NCI-H748 treated with DMSO at 0.1 percent for 48 hours (cell line): ENCODE measurements around the gene C3AR1.
"Not testable (repeated sequence)": the region's sequence is repeated elsewhere in the genome, so short reads cannot be mapped to it uniquely, and the experiment has no call there.

ENCODE experiments used
- DNase-seq: peaks from one replicate; lab custom pipeline; 2025; lab: John Stamatoyannopoulos, UW

C3AR1 gene

GRCh38 chr12:8065991-8066594 is at the start of gene C3AR1:
Gene C3AR1 (minus strand): TSS chr12:8066359. CDS start chr12:8060185, 6,174 bp downstream.
- no peak for DNase-seq

GRCh38 chr12:8113117-8113516 is 47.0 kb upstream of the C3AR1 start:
- DNase-seq, result not testable (repeated sequence)

- DNase-seq, result peak; percentile 2
Measured at GRCh38 chr12:8108808-8109398, 42.7 kb upstream of the C3AR1 start.

GRCh38 chr12:8099235-8099634 is 33.1 kb upstream of the C3AR1 start:
- DNase-seq, result no peak

GRCh38 chr12:8096281-8096915 is 30.2 kb upstream of the C3AR1 start:
- DNase-seq, result no peak

- DNase-seq, result no peak
Measured at GRCh38 chr12:8093291-8093690, 27.1 kb upstream of the C3AR1 start.

- DNase-seq, result no peak
Measured at GRCh38 chr12:8089716-8090115, 23.6 kb upstream of the C3AR1 start.

GRCh38 chr12:8089277-8089676 is 23.1 kb upstream of the C3AR1 start:
- not testable (repeated sequence) for DNase-seq

- DNase-seq, result no peak
Measured at GRCh38 chr12:8088574-8088973, 22.4 kb upstream of the C3AR1 start.

- no peak for DNase-seq
Measured at GRCh38 chr12:8087666-8088065, 21.5 kb upstream of the C3AR1 start.

- not testable (repeated sequence) for DNase-seq
Measured at GRCh38 chr12:8084351-8084750, 18.2 kb upstream of the C3AR1 start.

- no peak for DNase-seq
Measured at GRCh38 chr12:8082808-8083100, 16.6 kb upstream of the C3AR1 start.

- DNase-seq, result no peak
Measured at GRCh38 chr12:8081251-8081920, 15.2 kb upstream of the C3AR1 start.

GRCh38 chr12:8080120-8080519 is 14.0 kb upstream of the C3AR1 start:
- DNase-seq, result no peak

- no peak for DNase-seq
Measured at GRCh38 chr12:8078916-8079315, 12.8 kb upstream of the C3AR1 start.

GRCh38 chr12:8078398-8078797 is 12.2 kb upstream of the C3AR1 start:
- DNase-seq, result no peak

GRCh38 chr12:8077207-8077606 is 11.0 kb upstream of the C3AR1 start:
- no peak for DNase-seq

GRCh38 chr12:8076366-8076765 is 10.2 kb upstream of the C3AR1 start:
- no peak for DNase-seq

GRCh38 chr12:8075935-8076334 is 9.8 kb upstream of the C3AR1 start:
- DNase-seq, result no peak

GRCh38 chr12:8071820-8072219 is 5.7 kb upstream of the C3AR1 start:
- not testable (repeated sequence) for DNase-seq

- no peak for DNase-seq
Measured at GRCh38 chr12:8069582-8069981, 3.4 kb upstream of the C3AR1 start.

- DNase-seq, result no peak
Measured at GRCh38 chr12:8064131-8064530, 2.0 kb downstream of the C3AR1 start.

GRCh38 chr12:8058506-8058905 is 7.7 kb downstream of the C3AR1 start:
- no peak for DNase-seq
